GDM1 (cell line): ENCODE results near the gene LRP1.

ENCODE experiments used
- DNase-seq: peaks from one replicate; lab custom pipeline; 2025; lab: John Stamatoyannopoulos, UW

LRP1 gene

DNA sequence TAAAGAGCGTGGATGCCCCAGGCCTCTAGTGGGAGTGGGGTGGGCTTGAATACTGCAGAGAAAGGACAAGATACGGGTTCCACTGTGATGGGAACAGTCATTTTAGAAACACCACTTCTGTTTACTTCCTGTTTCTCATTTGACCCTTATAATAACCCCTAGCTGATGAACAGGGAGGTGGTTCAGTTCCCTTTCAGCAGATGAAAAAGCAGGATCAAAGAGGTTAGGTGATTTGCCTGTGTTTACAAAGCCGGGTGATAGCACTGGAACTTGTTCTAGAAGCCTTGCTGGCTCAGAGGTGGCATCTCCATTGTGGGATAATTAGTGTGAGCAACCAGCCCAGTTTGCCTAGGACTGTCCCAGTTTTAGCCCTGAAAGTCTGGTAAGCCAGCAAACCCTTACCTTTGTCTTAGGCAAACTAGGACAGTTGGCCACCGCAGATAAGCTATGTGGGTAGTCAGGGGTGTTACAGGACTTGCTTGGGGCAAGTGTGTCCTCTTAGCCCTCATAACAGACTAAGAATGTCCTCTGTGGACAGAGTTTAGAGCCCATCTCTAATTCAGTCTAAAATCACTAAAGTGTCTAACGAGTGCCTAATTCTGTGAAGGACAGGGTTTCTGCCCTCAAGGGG is 26.6 kb downstream of the LRP1 start:
- DNase-seq, result no peak

DNA sequence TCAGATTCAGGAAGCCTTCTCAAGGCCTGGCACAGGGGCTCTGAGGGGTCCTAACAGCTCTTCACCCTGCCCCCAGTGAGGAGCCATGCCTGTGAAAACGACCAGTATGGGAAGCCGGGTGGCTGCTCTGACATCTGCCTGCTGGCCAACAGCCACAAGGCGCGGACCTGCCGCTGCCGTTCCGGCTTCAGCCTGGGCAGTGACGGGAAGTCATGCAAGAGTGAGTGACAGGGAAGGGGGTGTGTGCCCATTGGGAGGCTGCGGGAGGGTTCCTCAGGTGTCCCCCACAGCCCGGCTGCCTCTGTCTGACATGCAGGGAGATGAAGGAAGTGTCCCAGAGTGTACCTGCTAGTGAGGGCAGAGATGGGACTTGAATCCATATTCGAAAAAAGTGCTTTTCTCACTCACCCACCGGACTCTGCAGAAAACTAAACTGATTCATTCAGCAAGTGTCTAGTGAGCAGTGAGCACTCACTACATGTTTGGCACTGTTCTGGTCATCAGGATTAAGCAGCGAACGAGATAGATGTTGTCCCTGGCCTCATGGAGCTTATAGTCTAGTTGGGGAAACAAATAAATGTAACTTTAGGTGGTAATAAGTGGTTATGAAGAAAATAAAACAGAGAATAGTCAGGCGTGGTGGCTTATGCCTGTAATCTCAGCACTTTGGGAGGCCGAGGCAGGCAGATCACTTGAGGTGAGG is 28.6 kb downstream of the LRP1 start:
- DNase-seq, result no peak

DNA sequence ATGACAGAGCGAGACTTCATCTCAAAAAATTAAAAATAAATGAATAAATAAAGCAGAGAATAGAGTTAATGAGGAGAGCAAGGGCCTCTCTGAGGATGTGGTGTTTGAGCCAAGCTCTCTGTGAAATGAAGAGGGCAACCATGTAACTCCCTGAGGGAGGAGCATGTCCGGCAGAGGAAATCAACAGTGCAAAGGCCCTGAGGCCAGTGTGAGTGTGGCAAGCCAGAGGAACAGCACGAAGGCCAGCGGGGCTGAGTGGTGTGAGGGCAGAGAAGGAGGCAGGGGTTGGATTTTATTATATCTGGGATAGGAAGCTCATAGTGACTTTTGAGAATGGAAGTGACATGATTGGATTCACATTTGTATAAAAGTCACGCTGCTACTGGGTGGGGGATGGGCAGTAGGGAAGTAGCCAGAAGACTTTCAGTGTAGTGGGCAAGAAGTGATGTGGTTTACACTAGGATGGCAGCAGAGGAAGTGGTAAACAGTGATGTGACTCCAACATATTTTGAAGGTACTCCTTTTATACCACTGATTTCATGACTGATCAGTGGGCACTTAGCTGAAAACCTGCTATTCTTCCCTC is 29.4 kb downstream of the LRP1 start:
- DNase-seq, result peak; percentile 57

DNA sequence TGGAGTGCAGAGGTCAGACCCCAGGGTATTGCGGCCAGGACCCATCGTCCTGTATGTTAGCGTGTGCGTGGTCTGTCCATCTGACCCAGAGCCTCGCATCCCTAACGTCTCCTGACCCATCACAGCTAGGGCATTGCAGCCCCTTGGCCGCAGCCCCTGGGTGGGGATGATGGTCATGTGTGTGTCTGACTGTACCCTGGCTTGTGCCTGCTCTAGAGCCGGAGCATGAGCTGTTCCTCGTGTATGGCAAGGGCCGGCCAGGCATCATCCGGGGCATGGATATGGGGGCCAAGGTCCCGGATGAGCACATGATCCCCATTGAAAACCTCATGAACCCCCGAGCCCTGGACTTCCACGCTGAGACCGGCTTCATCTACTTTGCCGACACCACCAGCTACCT is 29.9 kb downstream of the LRP1 start:
- no peak for DNase-seq

DNA sequence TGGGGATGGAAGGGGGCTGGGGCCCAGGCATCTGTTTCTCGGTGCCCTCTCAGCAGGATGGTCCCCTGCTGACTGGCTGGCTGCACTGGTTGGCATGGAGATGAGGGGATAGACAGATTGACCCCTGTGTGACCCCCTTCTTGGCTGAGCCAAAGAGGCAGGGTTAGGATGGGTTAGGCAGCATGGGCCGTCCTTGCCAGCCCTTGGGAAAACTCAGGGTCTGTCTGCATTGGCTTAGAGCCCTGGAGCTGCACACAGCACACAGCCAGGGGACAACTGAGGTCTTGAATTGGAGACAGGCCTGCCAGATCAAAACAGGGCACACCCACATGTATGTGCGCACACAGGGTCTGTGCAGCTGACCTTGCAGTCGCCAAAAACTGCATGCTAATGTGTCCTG is 30.4 kb downstream of the LRP1 start:
- DNase-seq, result no peak

DNA sequence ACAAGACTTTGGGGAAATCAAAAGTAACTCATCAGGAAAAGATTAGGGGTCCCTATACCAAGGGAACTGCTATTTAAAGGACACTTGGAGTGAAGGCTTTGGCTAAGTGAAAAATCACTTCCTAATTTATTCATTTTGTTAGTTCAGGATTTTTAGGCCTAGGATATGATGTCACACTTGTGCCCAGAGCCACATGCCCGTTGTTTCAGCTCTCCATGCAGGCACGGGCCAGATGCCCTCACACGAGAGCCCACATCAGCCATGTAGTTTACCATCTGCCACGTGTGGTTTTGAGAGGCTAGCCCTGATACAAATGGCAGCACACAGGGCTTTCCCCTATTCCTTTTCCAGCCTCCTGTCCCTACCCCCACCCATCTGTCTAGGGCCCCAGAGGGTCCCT is 31.0 kb downstream of the LRP1 start:
- DNase-seq, result no peak

DNA sequence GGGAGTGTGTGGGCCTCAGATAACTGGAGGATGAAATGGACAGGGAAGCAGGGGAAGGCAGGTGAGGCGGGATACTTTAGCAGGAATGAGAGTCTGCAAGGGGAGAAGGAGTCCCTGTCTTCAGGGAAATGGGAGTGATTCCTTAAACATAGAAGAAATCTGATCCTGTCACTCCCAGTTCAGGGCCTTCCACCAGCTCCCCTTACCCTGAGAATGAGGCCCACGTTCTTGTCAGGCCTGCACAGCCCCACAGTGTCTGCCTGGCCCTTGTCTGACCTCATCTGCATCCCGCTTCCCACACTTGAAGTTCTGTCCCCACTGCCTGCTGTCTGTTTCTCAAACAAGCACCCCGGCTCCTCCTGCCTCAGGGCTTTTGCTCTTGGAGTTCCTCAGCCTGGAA is 31.8 kb downstream of the LRP1 start:
- no peak for DNase-seq

DNA sequence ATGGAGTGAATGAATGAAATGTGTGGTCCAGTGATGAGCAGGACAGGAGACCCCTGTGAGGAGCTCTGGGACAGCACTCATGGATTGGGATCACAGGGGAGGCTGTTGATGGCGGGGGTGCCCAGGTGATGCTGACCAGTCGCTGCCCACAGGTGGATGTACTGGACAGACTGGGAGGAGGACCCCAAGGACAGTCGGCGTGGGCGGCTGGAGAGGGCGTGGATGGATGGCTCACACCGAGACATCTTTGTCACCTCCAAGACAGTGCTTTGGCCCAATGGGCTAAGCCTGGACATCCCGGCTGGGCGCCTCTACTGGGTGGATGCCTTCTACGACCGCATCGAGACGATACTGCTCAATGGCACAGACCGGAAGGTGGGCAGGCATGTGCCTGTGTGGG is 32.5 kb downstream of the LRP1 start:
- no peak for DNase-seq

DNA sequence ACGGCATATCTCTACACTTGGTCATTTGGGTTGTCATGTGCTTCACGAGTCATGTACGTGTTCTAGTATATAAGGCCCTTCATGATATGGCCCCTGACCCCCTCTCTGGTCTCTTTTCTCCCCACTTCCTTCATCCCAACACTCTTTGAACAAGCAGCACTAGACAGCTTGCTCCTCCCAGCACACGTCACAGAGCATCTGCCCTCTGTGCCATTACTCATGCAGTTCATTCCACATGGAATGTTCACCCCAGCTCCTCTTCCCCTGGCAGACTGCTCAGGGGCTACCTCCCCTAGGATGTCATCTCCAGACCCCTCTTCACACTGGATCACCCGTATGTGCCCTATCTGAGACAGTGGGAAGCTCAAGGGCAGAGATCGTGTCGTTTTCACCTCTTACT is 33.2 kb downstream of the LRP1 start:
- no peak for DNase-seq

DNA sequence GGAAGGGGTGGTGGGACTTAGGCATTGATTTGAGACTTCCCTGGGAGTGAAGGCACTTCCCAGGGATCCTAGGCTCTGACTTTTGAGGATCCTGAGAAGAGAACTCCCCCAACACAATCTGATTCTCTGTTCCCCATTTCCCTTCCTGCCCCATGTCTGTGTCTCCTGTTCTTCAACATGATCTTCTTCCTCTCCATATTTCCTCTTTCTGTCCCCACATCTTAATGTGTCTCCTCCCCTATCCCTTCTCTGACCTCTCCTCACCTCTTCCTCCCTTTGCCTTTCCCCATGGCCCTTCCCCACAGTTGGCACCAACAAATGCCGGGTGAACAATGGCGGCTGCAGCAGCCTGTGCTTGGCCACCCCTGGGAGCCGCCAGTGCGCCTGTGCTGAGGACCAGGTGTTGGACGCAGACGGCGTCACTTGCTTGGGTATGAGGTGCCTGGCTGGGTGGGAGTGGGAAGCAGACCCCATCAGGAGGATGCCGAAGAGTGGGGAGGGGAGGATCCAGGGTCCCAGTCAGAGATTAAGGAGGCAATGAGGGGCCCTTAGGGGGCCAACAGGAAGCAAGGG is 34.4 kb downstream of the LRP1 start:
- peak; percentile 9 for DNase-seq

DNA sequence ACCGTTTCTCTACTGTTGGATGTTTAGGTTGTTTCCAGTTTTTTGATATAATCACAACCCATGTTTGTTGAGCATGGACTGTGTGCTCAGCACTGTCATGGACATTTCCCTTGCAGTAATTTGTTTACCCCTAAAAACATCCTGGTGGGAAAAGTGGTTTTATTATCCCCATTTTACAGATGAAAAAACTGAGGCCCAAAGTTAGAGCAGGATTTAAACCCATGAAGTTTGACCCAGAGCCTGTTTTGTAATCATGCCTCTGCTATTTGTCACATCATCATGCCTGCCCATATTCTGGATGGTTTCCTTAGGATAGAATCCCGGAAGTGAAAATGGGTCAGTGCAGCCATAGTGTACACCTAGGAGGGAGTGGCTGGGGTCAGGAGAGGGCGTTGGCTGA is 36.2 kb downstream of the LRP1 start:
- DNase-seq, result no peak

DNA sequence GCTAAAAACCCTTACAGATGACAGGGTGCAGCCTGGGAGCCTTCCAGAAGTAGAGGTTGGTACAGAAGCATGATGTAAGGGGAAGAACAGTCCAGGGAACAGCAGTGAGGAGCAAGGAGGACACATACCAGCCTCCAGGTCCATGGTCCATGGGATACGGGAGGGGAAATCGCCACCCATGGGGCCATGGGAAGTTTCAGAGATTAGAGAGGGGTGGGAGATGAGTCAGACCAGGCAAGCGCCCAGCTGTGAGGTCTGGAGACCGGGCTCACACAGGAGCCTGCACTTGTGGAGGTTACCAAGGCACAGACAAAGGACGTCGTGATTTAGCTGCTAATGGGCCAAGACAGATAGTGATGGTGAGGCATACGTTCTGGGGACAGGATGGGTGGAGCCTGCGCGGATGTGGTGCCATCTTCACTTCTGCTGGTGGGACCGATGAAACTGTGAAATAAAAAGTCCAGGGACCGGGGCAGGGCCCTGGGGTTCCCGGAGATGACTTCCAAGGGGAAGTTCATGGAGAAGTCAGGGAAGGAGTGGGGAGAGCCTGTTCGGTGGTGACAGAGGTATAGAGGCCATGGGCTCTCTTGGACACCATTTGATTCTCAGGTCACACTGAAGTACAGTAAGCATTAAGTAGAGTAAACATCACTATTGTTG is 36.8 kb downstream of the LRP1 start:
- DNase-seq, result no peak

DNA sequence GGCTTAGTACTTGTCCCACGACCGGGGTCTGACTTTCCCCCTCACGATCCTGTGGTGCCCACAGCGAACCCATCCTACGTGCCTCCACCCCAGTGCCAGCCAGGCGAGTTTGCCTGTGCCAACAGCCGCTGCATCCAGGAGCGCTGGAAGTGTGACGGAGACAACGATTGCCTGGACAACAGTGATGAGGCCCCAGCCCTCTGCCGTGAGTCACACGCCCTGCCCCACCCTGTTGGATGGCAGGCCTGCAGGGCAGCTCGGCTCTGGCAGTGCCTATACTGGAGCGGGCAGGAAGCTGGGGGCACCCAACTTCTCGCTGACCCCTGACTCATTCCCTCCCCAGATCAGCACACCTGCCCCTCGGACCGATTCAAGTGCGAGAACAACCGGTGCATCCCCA is 37.5 kb downstream of the LRP1 start:
- DNase-seq, result no peak

DNA sequence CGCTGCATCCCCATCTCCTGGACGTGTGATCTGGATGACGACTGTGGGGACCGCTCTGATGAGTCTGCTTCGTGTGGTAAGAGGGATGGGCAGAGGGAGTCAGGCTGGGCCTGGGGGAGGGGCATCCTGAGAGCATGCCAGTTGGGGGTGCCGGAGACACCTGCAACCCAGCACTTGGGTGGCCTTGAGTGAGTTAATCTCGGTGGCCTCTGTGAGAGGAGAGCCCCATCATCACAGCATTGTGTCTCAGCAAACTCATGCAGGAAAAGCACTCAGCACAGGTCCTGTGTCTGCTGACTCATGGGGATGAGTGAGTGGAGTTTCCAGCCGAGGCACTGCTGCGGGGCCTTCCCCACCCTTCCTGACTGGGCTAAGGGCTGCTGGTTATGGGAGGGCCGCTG is 38.7 kb downstream of the LRP1 start:
- no peak for DNase-seq

DNA sequence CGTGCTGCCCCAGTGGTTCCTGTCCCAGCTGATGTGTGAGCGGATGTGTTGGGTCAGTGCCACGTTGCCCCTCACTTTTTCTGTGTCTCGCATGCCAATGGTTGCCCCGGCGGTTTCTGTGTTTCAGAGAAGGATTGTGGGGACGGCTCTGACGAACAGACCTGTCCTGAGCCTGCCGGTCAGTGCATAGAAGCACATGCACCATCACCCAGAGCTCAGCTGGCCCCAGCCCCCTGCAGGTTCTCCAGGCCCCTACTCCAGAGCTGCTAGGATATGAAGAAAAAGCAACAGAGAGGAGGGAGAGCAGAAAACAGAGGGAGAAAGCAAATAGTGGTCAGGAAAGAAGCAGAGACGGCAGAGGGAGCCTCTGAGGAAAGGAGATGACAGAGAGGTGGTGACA is 39.8 kb downstream of the LRP1 start:
- DNase-seq, result no peak

DNA sequence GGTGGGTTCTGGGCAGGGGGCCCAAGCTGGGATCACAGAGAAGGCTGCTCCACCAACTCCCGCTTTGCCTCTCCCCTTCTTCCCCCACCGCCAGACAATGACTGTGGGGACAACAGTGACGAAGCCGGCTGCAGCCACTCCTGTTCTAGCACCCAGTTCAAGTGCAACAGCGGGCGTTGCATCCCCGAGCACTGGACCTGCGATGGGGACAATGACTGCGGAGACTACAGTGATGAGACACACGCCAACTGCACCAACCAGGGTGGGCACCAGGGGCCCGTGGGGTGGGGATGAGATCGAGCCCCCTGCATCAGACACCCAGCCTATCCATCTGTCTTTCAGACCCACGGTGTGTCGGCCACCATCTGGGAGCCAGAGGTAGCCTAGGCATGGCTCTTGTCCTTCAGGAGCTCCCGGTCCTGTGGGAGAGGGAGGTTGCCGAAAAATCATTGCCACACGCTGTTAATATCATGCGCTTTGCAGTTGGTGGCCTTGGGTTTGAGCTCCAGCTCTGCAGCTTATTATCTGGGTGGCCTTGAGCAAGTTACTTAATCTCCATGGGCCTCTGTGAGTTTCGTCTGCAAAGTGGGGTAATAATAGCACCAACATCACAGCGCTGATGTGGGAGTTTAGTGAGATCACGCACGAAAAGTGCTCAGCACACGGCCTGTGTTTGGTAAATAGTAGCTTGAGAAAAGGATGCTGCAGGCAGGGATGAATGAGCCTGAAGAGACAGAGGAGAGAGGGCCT is 40.9 kb downstream of the LRP1 start:
- no peak for DNase-seq

DNA sequence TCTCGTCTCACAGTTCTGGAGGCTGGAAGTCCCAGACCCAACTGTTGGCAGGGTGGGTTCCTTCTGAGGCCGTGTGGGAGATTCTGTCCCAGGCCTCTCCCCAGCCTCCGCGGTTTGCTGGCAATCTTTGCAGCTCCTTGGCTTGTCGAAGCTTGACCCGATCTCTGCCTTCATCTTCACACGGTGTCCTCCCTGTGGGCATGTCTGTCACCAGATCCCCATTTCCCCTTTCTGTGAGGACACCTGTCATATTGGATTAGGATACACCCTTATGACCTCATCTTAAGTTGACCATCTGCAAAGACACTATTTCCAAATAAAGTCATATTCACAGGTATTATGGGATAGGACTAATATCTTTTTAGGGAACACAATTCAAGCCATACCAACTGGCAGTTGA is 41.7 kb downstream of the LRP1 start:
- no peak for DNase-seq

DNA sequence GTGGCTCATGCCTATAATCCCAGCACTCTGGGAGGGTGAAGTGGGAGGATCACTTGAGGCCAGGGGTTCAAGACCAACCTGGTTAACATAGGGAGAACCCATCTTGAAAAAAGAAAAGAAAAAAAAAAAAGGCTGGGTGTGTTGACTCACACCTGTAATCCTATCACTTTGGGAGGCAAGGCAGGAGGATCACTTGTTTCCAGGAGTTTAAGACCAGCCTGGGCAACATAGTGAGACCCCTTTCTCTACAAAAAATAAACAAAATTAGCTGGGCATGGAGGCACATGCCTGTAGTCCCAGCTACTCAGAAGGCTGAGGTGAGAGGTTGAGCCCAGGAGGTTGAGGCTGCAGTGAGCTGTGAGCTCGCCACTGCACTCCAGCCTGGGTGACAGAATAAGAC is 42.1 kb downstream of the LRP1 start:
- DNase-seq, result no peak

DNA sequence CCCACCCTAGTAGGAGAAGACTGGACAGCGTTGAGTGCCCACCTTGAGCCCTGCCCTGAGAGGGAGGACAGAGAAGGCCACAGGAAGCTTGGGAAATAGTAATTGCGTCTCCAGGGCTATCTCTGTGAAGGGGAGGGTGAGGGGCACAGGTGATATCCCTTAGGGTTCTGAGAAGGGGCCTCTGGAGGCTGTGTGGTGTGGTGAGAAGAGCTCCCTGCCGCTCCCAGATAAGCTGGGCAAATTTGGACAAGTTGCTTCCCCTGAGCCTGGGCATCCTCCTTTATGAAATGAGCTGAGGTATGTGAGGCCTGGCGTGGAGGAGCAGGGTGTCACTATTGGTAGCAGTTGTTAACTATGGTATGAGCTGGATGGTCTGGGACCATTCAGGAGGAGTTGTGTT is 42.6 kb downstream of the LRP1 start:
- DNase-seq, result no peak

DNA sequence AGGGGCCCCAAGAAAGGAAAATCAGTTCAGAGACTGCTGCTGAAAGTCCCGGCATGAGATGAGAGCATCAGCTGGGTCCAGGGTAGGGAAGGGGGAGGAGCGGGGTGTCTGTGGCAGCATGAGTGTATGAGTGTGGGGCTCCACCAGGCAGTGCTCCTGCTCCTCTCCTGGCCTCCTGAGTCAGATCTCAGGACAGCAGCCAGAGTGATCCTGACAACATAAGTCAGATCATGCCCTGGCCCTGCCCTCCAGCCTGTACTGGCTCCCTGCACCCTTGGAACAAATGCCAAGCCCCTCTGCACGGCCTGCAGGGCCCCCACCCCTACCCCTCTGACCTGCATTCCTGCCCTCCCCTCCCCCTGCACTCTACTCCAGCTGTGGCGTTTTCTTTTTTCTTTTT is 43.4 kb downstream of the LRP1 start:
- DNase-seq, result no peak

DNA sequence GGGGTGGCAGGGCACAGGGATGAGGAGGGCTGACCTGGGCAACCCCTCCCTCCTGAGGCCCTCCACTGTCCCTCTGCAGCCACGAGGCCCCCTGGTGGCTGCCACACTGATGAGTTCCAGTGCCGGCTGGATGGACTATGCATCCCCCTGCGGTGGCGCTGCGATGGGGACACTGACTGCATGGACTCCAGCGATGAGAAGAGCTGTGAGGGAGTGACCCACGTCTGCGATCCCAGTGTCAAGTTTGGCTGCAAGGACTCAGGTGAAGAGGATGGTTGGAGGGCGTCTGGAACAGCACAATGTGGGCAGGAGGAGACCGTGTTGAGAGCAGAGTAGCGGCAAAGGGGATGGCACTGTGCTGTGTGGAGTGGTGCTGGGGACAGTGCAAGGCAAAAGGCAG is 44.8 kb downstream of the LRP1 start:
- DNase-seq, result no peak

DNA sequence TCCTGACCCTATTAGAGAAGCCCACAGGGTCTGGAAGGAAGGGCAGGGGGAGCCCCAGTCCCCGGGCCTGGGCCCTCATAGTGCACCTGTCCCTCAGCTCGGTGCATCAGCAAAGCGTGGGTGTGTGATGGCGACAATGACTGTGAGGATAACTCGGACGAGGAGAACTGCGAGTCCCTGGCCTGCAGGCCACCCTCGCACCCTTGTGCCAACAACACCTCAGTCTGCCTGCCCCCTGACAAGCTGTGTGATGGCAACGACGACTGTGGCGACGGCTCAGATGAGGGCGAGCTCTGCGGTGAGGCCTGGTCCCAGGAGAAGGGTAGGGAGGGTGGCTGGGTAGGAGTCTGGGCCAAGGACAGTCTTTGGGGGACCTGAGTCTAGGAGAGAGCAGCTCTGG is 45.4 kb downstream of the LRP1 start:
- no peak for DNase-seq
